BJ (cell line): ENCODE measurements around the gene CD40. TPM values are rescaled to one million over a fixed set of nuclear protein-coding genes. Genes with fewer than 3 reads are reported as not detected.

Source experiments
- CTCF ChIA-PET: fragments of 350-600 bp; formaldehyde crosslinking; extraction: SDS; loops from one replicate; lab custom pipeline; 2021; ENCODE audit warnings: antibody characterized with exemption, inconsistent platforms; lab: Yijun Ruan, JAX
- POLR2A ChIA-PET: fragments of 300-600 bp; sonication (Branson Sonifier 250); formaldehyde crosslinking; extraction: SDS; loops from one replicate; lab custom pipeline; 2021; ENCODE audit warnings: antibody characterized with exemption; lab: Charles Lee
- DNase-seq: peaks from one replicate; pipeline ENCODE4 v3.0.0-alpha.2; 2011; ENCODE audit warnings: low read depth
- H3K27me3 ChIP-seq: 2 replicates; pipeline ENCODE4 v1.6.0; 2011; ENCODE audit warnings: low read length; ENCODE audit not compliant: control insufficient read depth, insufficient read depth
- H3K36me3 ChIP-seq: 2 replicates; pipeline ENCODE4 v1.5.1; 2011; ENCODE audit warnings: low read length; ENCODE audit not compliant: control insufficient read depth, insufficient read depth
- H3K4me3 ChIP-seq: 2 replicates; pipeline ENCODE4 v1.5.1; 2011; ENCODE audit warnings: low read depth, mild to moderate bottlenecking, control low read depth, low read length
- CTCF ChIP-seq: IDR thresholded peaks from 2 replicates; pipeline ENCODE4 v1.5.1; 2011; ENCODE audit warnings: low read depth, mild to moderate bottlenecking, control low read depth, inconsistent platforms, low read length, moderate library complexity; ENCODE audit not compliant: insufficient read depth
- polyA plus RNA-seq: library from polyadenylated mRNA; depleted of rRNA; stranded (reverse); fragments of >200 nt; gene quantifications from 2 replicates; pipeline ENCODE4 v1.2.3, GENCODE V29; 2011

The CD40 gene
- polyA plus RNA-seq, 1 experiment = 11.6 TPM

- TF ChIP-seq CTCF = no peak
- H3K36me3 ChIP-seq = no peaks in the 10 kb centered on the region
- H3K27me3 ChIP-seq = peaks cover 18% of the 10 kb centered on the region
- CTCF ChIA-PET = interaction anchor here (1.2 to 2.8 kb wide), 3 partner anchors 11 to 158 kb away, joined by 3 to 11 read pairs (median 3); no protein-coding TSS in a partner anchor
- DNase-seq = no peak
- H3K4me3 ChIP-seq = no peak overlapping the region
- POLR2A ChIA-PET = no interaction called here
These were observed 54.3 kb downstream of the CD40 start for GRCh38 chr20:46172455-46172854.

- ChIA-PET POLR2A (no interaction called here), CTCF (interaction anchor here (1.1 to 2.9 kb wide), 6 partner anchors 11 to 186 kb away, joined by 3 to 16 read pairs (median 7); no protein-coding TSS in a partner anchor)
- Histone ChIP-seq H3K27me3 (peaks cover 20% of the 10 kb centered on the region), H3K36me3 (no peaks in the 10 kb centered on the region), H3K4me3 (no peak overlapping the region)
- no peak for DNase-seq
- no peak for TF ChIP-seq CTCF
These were observed 54.9 kb downstream of the CD40 start for GRCh38 chr20:46172961-46173536.

DNA sequence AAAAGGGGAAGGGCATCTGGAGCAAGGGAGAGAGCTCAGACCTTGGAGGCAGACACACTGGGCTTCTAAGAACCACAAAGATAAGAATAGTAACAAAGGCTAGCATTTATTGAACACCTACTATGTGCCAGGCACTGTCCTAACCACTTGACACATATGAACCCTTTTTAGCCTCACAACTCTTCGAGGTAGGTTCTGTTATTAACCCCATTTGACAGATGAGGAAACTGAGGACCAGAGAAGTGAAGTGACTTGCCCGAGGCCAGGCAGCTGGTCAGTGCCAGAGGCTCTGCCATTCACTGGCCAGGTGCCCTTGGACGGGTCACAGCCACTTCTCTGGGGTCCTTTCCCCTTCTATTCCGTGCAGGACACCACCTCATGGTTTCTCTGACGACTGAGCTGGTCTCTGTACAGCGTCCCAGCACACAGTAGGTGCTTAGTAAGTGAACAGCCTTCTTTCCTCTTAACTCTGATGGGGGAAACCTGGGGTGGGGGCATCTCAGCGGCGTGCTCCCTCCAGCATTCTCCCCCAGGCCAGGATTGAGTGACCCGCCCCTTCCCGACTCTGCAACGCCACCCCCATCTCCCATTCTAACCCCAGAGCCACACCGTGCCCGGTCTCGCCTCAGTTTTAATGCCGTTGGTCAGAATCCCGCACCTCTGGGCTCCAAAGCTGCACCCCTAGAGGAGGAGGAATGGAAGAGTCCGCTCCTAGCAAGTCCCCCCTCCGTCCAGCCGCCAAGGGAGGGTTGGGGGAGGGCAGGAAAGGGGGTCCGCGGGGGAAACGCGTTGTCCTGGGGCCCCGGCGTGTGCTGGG, 55.7 kb downstream of the CD40 start:
- ChIA-PET CTCF (interaction anchor here (0.8 to 2.9 kb wide), 8 partner anchors 12 to 187 kb away, joined by 3 to 16 read pairs (median 5); no protein-coding TSS in a partner anchor), POLR2A (no interaction called here)
- no peak for TF ChIP-seq CTCF
- Histone ChIP-seq H3K36me3 (no peaks in the 10 kb centered on the region), H3K27me3 (peaks cover 20% of the 10 kb centered on the region), H3K4me3 (no peak overlapping the region)
- no peak for DNase-seq

- H3K4me3 ChIP-seq = no peak overlapping the region
- no peaks in the 10 kb centered on the region for H3K36me3 ChIP-seq
- H3K27me3 ChIP-seq = peaks cover 18% of the 10 kb centered on the region
- no peak for DNase-seq
- peak; percentile 65 for TF ChIP-seq CTCF
- ChIA-PET POLR2A (no interaction called here), CTCF (interaction anchor here (0.8 to 2.9 kb wide), 7 partner anchors 12 to 160 kb away, joined by 3 to 16 read pairs (median 4); no protein-coding TSS in a partner anchor)
These were observed 56.5 kb downstream of the CD40 start for GRCh38 chr20:46174469-46175126.

- ChIA-PET CTCF (interaction anchor here (0.6 to 3.4 kb wide), 11 partner anchors 13 to 192 kb away, joined by 3 to 16 read pairs (median 3); no protein-coding TSS in a partner anchor), POLR2A (no interaction called here)
- Histone ChIP-seq H3K36me3 (no peaks in the 10 kb centered on the region), H3K27me3 (peaks cover 20% of the 10 kb centered on the region), H3K4me3 (no peak overlapping the region)
- no peak for DNase-seq
- TF ChIP-seq CTCF = no peak
These were observed 57.0 kb downstream of the CD40 start for GRCh38 chr20:46175127-46175494.
